GM18511 (cell line): ENCODE data around the gene GIN1.

Experiments
- ATAC-seq: cut with Tn5 transposase; IDR thresholded peaks from one replicate; pipeline ENCODE4 v1.9.1; 2021; ENCODE audit warnings: mild to moderate bottlenecking, moderate library complexity; ENCODE audit not compliant: unreplicated experiment

GIN1 gene

GRCh38 chr5:103037673-103038455 is 82.1 kb downstream of the GIN1 start:
- ATAC-seq: no peak

GRCh38 chr5:103036601-103037000 is 83.3 kb downstream of the GIN1 start:
- ATAC-seq: no peak
